ENCODE measurements around the gene COL23A1. TPM values are rescaled to one million over a fixed set of nuclear protein-coding genes. Genes with fewer than 3 reads are reported as not detected.

COL23A1 gene
- total RNA-seq, 1 donor from 2014 or later, result 2.9 TPM

- Mint-ChIP-seq H3K27ac (ENCODE audit: unreplicated experiment) (no peak overlapping the region), H3K4me1 (ENCODE audit: low read depth, unreplicated experiment) (no peaks in the 10 kb centered on the region), H3K27me3 (ENCODE audit: unreplicated experiment) (peaks cover 3% of the 10 kb centered on the region), H3K9me3 (ENCODE audit: unreplicated experiment) (peaks cover 4% of the 10 kb centered on the region), H3K4me3 (ENCODE audit: unreplicated experiment) (no peak overlapping the region), H3K36me3 (ENCODE audit: unreplicated experiment) (peaks cover 4% of the 10 kb centered on the region)
- TF ChIP-seq CTCF (IDR thresholded peaks at IDR 0.05; ENCODE audit: partially characterized antibody, unreplicated experiment), result no peak
- DNase-seq, result no peak
These were observed 393.8 kb downstream of the COL23A1 start for GRCh38 chr5:178196281-178196812.

GRCh38 chr5:178194026-178194425 lies 396.2 kb downstream of the COL23A1 start:
- H3K36me3 Mint-ChIP-seq (ENCODE audit: unreplicated experiment), result peaks cover 4% of the 10 kb centered on the region

GRCh38 chr5:178193251-178193809 lies 396.9 kb downstream of the COL23A1 start:
- Mint-ChIP-seq H3K4me1 (ENCODE audit: low read depth, unreplicated experiment) (no peaks in the 10 kb centered on the region), H3K9me3 (ENCODE audit: unreplicated experiment) (peaks cover 4% of the 10 kb centered on the region), H3K27me3 (ENCODE audit: unreplicated experiment) (peaks cover 3% of the 10 kb centered on the region), H3K27ac (ENCODE audit: unreplicated experiment) (peak overlapping the region; percentile 3), H3K36me3 (ENCODE audit: unreplicated experiment) (peaks cover 4% of the 10 kb centered on the region), H3K4me3 (ENCODE audit: unreplicated experiment) (no peak overlapping the region)
- no peak for DNase-seq
- TF ChIP-seq CTCF (IDR thresholded peaks at IDR 0.05; ENCODE audit: partially characterized antibody, unreplicated experiment), result no peak

More at GRCh38 chr5:178194026-178194425, 396.2 kb downstream of the COL23A1 start:
- Mint-ChIP-seq H3K4me1 (ENCODE audit: low read depth, unreplicated experiment) (no peaks in the 10 kb centered on the region), H3K27ac (ENCODE audit: unreplicated experiment) (no peak overlapping the region), H3K9me3 (ENCODE audit: unreplicated experiment) (peaks cover 4% of the 10 kb centered on the region), H3K27me3 (ENCODE audit: unreplicated experiment) (peaks cover 3% of the 10 kb centered on the region), H3K4me3 (ENCODE audit: unreplicated experiment) (no peak overlapping the region)
- no peak for DNase-seq
- TF ChIP-seq CTCF (IDR thresholded peaks at IDR 0.05; ENCODE audit: partially characterized antibody, unreplicated experiment), result no peak

- H3K9me3 Mint-ChIP-seq (ENCODE audit: unreplicated experiment), result peaks cover 4% of the 10 kb centered on the region
- peaks cover 4% of the 10 kb centered on the region for H3K36me3 Mint-ChIP-seq (ENCODE audit: unreplicated experiment)
- H3K27ac Mint-ChIP-seq (ENCODE audit: unreplicated experiment), result no peak overlapping the region
- DNase-seq, result no peak
- H3K27me3 Mint-ChIP-seq (ENCODE audit: unreplicated experiment), result peaks cover 3% of the 10 kb centered on the region
- TF ChIP-seq CTCF (IDR thresholded peaks at IDR 0.05; ENCODE audit: partially characterized antibody, unreplicated experiment), result no peak
- H3K4me3 Mint-ChIP-seq (ENCODE audit: unreplicated experiment), result no peak overlapping the region
- no peaks in the 10 kb centered on the region for H3K4me1 Mint-ChIP-seq (ENCODE audit: low read depth, unreplicated experiment)
These were observed 397.4 kb downstream of the COL23A1 start for GRCh38 chr5:178192787-178193186.

- no peak overlapping the region for H3K27ac Mint-ChIP-seq (ENCODE audit: unreplicated experiment)
- no peaks in the 10 kb centered on the region for H3K4me1 Mint-ChIP-seq (ENCODE audit: low read depth, unreplicated experiment)
- DNase-seq, result no peak
- peaks cover 4% of the 10 kb centered on the region for H3K9me3 Mint-ChIP-seq (ENCODE audit: unreplicated experiment)
- peaks cover 4% of the 10 kb centered on the region for H3K36me3 Mint-ChIP-seq (ENCODE audit: unreplicated experiment)
- peaks cover 3% of the 10 kb centered on the region for H3K27me3 Mint-ChIP-seq (ENCODE audit: unreplicated experiment)
- TF ChIP-seq CTCF (IDR thresholded peaks at IDR 0.05; ENCODE audit: partially characterized antibody, unreplicated experiment), result no peak
- H3K4me3 Mint-ChIP-seq (ENCODE audit: unreplicated experiment), result no peak overlapping the region
These were observed 397.9 kb downstream of the COL23A1 start for GRCh38 chr5:178192244-178192643.

All from glutamatergic neuron (in vitro differentiated cells).